ENCODE results near the gene MAP7D1.
"Not testable (repeated sequence)": the region's sequence is repeated elsewhere in the genome, so short reads cannot be mapped to it uniquely, and the experiment has no call there.

Gene MAP7D1

DNA sequence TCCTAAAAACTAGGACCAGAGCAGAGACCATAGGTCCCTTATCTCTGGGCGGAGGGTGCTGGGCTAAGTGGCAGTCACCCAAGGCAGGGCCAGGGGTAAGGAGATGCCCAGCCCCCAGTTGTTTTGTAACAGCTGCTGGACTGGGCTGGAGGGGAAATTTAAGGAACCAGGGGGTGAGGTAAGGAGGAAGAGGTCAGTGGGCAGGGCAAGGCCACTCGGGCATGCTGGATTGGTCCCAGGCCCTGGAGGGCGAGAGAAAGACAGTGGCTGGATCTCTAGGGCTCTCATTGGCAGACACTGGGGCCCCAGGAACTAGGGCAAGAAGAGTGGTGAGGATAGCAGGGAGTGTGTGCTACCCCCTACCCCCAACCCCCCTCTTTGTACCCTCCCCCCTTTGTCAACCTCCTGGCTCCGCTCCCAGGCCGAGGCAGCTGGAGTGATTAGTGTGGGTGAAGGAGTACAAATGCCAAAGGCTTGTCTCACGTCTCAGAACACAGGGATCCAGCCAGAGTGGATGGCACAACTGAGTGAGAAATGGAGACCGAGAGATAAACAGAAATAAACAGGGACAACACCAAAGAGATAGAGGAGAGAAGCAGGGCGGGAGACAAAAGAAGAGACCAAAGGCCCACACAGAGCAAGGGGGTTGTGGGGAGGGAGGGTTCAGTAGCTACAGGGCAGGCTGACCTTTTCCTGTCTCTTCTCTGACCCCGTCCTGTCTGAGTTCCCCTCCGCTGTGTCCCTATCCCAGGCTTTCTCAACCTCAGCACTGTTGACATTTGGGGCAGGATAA is 47.8 kb downstream of the MAP7D1 start:
- DNase-seq (ENCODE audit: low spot score), result peak; percentile 41

DNA sequence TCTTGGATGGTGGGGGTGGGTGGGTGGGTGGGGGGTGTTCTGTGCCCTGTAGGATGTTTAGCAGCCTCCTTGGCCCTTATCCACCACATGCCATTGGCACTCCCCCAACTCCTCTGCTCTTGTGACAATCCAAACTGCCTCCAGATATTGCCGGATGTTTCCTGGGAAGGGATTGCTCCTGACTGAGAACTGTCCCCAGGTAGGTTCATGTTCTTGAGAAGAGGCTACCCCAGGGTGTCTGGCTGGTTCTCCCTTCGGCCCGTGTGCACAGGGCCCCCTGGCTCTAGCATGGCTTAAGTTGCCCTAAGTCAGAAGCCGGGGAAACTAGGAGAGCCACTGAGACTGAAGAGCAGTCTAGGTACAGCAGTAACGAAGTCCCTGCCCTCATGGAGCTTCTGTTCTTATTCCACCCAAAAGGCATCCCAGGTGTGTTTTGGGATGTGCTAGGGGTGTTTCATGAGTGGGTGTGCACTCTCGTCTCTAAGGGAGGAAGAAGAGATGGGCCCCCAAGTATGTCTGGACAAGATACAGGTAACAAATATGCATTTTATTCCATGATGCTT is 48.5 kb downstream of the MAP7D1 start:
- no peak for DNase-seq (ENCODE audit: low spot score)

DNA sequence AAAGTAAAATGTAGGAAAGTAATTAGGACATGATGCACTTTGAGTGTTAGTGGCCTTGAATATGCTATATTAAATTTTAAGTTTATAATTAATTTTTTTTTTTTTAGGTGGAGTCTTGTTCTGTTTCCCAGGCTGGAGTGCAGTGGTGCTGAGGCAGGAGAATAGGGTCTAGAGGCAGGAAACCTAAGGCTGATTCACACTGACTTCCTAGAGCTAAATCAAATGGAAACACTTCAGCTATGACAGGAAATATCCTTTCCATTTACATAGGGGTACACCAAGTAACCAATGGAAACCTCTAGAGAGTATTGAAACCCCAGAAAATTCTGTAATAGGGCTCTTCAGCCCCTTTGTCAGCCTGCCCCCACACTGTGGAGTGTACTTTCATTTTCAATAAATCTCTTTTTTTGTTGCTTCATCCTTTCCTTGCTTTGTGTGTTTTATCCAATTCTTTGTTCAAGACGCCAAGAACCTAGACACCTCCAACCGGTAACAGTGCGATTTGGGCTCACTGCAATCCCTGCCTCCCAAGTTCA is 50.4 kb downstream of the MAP7D1 start:
- DNase-seq (ENCODE audit: low spot score), result no peak

DNA sequence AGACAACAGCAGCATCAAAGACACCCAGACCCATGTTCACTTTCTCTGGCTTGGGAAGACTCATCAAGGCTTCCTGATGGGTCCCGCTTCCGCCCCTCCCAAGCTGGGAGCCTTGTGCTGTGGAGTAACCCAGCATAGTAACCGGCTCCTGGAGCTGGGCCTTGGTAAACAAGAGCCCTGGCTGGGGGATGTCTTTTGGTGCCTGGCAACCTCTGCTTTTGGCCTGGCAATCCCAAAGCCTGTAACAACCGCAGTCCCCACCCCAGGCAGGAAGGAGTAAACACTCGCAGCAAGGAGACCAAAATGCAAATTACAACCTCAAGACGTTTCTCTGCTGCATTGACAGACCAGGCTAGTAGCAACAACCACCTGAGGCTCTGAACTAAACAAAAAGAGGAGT is 51.4 kb downstream of the MAP7D1 start:
- peak; percentile 34 for DNase-seq (ENCODE audit: low spot score)

DNA sequence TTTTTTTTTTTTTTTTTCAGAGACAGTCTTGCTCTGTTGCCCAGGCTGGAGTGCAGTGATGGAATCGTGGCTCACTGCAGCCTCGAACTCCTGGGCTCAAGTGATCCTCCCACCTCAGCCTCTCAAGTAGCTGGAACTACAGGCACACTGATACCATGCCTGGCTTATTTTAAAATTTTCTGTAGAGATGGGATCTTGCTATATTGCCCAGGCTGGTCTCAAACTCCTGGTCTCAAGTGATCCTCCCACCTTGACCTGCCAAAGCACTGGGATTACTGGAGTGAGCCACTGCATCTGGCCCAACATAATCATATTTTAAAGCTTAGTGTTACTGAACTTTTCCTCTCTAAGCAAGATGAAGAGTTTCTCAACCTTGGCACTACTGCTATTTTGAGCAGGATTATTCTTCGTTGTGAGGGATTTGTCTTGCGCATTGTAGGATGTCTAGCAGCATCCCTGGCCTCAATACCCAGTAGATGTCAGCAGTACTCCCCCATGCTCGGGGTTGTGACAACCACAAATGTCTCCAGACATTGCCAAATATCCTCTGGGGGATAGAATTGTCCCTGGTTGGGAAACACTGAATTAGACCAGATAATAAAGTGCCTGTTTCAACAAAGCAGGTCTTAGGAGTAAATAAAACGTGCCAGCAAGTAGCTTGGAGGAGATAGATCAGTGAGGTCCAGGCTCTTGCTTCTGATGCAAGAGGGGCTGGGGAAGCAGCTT is 53.2 kb downstream of the MAP7D1 start:
- no peak for DNase-seq (ENCODE audit: low spot score)

DNA sequence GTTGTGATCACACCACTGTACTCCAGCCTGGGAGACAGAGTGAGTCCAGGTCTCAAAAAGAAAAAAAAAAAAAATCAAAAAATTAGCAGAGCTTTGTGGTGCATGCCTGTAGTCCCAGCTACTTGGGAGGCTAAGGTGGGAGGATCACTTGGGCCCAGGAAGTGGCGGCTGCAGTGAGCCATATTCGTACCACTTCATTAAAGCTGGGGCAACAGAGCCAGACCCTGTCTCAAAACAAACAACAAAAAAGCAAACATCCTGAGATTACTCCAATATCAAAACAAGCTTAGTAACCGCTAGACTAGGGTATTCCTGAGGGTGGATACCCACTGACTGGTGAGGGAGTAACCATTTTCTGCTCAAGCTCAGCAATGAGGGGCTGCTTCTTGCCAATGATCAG is 55.3 kb downstream of the MAP7D1 start:
- no peak for DNase-seq (ENCODE audit: low spot score)

DNA sequence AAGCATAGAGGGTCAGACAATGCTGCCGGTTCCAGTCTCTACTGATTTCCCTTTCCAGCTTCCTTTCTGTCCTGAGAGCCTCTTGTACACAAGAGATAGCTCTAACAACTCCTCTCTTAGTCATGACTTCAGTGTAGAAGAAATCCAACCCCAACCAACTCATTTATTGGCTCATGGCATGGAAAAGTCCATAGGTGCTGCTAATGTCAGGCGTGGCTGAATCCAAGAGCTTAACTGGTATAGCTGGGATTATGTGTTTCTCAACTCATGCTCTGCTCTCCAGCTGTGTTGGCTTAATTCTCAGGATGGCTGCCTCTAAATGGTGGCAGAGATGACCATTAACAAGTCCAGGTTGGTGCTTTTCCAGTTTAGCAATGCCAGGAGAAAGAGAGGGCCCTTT is 55.9 kb downstream of the MAP7D1 start:
- no peak for DNase-seq (ENCODE audit: low spot score)

DNA sequence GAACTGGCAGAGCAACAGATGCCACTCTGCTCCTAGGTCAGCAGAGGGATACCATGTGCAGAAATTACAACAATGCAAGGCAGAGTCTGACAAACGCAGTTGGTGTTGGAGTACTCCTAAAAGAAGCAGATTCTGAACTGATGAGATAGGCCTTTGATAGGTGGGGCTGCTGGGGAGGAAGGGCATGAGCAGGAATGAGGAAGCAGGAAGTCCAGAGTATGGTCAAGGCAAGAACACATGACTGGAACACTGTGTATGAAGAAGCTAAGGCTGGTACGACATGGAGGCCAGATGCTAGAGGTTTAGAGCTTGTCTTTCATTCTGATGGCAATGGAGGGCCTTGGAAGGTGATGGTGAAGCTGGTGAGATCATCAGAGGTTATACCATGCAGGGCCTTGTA is 56.8 kb downstream of the MAP7D1 start:
- DNase-seq (ENCODE audit: low spot score), result no peak

DNA sequence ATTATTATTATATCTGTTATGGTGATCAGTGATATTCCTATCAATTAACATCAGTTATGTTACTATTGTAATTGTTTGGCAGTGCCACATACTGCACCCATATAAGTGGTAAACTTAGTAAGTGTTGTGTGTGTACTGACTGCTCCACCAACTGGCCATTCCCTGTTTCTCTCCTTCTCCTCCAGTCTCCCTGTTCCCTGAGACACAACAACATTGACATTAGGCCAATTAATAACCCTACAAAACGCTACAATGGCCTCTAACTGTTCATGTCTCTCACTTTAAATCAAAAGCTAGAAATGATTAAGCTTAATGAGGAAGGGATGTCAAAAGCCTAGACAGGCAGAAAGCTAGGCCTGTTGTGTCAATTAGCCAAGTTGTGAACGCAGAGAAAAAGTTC is 61.7 kb downstream of the MAP7D1 start:
- peak; percentile 42 for DNase-seq (ENCODE audit: low spot score)

DNA sequence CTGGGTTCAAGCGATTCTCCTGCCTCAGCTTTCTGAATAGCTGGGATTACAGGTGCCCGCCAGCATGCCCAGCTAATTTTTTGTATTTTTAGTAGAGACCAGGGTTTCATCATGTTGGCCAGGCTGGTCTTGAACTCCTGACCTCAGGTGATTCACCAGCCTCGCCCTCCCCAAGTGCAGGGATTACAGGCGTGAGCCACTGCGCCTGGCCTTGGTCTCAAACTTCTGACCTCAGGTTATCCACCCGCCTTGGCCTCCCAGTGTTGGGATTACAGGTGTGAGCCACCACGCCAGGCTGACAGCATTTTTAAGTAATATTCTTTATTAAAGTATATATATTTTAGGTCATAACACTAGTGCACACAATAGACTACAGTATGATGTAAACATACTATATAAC is 65.9 kb downstream of the MAP7D1 start:
- DNase-seq (ENCODE audit: low spot score), result not testable (repeated sequence)

DNA sequence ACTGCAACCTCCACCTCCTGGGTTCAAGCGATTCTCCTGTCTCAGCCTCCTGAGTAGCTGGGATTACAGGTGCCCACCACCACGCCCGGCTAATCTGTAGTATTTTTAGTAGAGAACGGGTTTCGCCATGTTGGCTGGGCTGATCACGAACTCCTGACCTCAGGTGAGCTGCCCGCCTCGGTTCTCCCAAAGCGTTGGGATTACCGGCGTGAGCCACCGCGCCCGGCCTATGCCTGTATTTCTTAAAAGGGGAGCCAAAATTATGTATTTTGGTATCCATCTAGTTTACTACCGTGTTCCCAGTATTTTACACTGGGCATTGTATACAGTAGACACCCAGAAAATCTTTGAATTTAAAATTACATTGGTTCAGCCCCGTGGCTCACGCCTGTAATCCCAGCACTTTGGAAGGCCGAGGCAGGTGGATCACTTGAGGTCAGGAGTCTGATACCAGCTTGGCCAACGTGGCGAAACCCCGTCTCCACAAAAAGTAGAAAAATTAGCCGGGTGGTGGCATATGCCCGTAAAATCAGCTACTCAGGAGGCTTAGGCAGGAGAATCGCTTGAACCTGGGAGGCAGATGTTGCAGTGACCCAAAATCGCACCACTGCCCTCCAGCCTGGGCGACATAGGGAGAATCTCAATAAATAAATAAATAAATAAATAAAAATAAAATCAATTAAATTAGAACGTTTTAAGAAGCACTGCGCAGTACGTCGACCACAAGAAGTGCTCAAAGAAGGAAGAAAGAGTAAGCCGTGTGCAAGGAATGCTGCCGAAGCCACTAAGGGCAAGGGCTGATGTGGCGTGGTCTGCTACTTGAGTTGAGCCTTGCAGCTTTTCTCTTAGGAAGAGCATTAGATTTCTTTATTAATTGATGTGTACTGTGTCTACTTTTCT is 66.8 kb downstream of the MAP7D1 start:
- no peak for DNase-seq (ENCODE audit: low spot score)

DNA sequence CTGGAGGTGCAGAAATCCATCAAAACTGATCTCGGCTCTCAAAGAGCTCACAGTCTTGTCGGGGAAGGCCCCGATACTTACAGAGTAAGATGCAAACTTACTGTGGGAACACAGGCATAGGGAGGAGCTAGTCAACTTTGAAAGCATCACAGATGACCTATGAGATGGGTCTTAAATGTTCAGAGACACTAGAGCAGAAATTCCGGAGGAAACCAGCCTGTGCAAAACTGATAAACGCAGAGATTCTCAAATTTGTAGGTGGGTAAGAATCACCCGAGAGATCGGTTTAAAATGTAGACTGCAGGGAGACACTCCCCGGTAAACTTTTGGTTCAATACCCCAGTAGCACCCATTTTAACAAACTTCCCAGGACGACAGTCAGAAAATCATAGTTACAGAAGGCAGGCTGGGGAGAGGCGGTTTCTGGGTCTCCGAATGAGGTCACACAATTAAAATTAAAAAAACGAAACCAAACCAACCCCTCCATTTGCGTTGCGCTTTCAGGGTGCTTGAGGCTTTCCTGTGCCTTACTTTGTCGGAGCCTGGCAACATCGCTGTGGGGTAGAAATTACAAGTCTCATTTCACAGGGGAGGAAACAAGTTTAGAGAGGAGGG is 67.5 kb downstream of the MAP7D1 start:
- DNase-seq (ENCODE audit: low spot score), result peak; percentile 26

DNA sequence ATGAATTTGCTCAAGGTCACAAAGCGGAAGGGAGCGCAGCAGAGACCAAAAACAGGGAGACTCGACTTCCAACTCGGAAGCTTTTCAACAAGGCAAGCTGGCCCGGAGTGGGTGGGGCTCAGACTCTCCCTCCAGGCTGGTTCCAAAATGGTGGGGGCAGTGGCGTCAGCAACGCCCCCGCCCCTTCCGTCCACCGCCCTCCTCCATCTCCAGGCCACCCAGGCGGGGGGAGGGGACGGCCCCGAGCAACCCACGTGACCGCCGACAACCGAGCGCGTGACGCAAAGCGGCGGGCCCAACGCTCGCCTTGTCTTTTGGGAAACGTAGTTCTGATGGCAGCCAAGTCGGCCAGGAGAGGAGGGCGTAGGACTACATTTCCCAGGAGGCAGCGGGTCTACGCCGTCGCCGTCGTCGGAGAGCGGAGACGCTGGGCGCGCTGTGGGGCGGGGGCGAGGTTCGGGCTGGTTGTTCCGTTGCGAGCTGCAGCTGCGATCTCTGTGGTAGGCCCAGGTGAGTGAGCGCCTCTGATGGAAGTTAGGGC is 68.1 kb downstream of the MAP7D1 start, which contains the start of gene THRAP3:
Gene THRAP3 (plus strand): TSS at position 448 of the 541 bp plus-strand sequence. CDS start 58,121 bp downstream, outside the sequence.
- peak; percentile 100 for DNase-seq (ENCODE audit: low spot score)

DNA sequence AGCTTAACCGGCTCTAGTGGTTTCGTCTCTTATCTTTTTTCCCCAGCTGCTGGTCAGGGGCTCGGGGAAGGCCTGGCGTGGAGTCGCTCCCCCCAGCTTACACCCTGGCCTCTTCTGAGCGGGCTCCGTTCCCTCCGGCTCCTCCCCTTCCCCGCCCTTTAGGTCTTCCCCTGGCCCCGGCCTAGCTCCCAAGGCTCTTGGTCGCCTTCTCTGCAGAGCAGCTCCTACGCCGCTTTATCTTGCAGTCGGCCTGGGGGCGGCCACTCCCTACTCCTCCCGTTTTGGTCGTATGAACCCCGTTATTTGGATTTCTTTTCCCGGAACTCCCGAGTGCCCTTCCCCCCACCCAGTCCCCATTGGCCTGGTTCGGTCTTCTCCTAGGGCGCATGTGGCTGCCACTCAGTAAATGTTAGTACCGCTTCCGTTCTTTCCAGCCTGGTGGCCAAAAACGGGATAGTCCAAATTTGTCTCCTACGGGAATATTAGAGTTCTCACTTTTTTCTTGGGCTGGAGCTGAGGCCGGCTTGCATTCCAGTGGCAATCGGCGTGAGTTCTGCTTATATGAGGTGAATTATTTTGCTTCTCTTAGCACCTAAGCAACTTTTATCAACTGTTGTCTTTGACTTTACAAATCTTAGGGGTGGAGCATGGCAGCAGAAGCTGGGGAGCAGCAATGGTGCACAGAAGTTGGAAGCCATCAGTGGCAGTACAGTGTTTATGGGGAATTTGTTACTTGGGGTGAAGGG is 68.8 kb downstream of the MAP7D1 start:
- no peak for DNase-seq (ENCODE audit: low spot score)

DNA sequence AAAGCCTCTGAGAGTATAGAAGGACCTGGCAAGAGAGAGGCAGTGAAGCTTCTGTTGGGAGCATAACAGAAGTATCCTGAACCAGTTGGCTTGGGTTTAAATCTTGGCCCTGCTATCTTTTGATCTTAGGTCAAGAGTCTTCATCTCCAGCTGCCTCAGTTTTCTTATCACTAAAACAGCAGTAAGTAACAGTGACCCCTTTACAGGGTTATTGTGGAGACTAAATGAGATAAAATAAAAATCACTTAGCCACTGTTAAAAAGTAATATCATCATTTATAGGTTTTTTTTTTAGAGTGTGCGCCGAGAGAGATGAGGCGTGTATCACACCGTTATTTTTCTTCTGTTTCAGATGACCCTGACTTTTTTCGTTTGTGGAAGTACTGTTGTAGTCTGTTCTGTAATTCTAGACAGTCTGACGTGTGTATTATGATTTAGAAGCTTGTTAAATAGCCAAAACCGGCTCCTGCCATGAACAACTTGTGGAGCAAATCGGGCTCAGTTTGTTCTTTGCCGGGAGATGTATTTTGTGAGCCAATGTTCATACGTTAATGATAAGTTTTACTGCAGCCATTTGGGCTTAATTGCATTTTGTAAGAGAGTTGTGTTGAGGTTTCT is 69.4 kb downstream of the MAP7D1 start:
- DNase-seq (ENCODE audit: low spot score), result no peak

DNA sequence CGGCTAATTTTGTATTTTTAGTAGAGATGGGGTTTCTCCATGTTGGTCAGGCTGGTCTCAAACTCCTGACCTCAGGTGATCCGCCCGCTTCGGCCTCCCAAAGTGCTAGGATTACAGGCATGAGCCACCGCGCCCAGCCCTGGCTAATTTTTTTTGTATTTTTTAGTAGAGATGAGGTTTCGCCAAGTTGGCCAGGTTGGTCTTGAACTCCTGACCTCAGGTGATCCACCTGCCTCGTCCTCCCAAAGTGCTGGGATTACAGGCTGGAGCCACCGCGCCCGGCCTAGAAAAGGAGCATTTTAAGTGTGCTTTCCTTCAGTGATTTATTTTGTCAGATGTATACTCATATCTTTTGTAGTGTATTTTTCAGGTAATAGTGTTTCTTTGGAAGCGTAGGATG is 74.3 kb downstream of the MAP7D1 start:
- DNase-seq (ENCODE audit: low spot score), result not testable (repeated sequence)

Measured in putamen (tissue), 1 donor.